Measurements from ENCODE around the gene HDAC8. TPM values are rescaled to one million over a fixed set of nuclear protein-coding genes. Genes with fewer than 3 reads are reported as not detected.

The HDAC8 gene
- total and polyA plus RNA-seq, 8 donors: 8.5 to 21.6 (median 14.6) TPM

GRCh38 chrX:72309297-72310071 is 263.2 kb downstream of the HDAC8 start:
- DNase-seq (no peak), FAIRE-seq (no peak), ATAC-seq (peak in 3 of 4 donors; percentile 34 to 36 (median 34))
- H3K27ac ChIP-seq: no peak overlapping the region
- no peaks in the 10 kb centered on the region for H3K36me3 ChIP-seq
- H3K27me3 ChIP-seq: peaks cover 7 to 50% (median 12%) of the 10 kb centered on the region in 4 donors
- peak overlapping the region in 2 of 4 donors; percentile 29 to 45 for H3K4me3 ChIP-seq
- intact Hi-C loops (cut with DNase I): no loop called here
- TF ChIP-seq CTCF (IDR thresholded peaks at IDR 0.05): no peak
- H3K9me3 ChIP-seq: no peaks in the 10 kb centered on the region
- WGBS, 2 donors: 24 to 26% methylated on average over 15 of the region's 15 CpGs
- no peaks in the 10 kb centered on the region for H3K4me1 ChIP-seq

- intact Hi-C loops (cut with DNase I): no loop called here
- 1 to 9% methylated on average over 24 of the region's 24 CpGs for WGBS, 2 donors
- no peak for FAIRE-seq
- H3K27me3 ChIP-seq: peaks cover 7 to 56% (median 12%) of the 10 kb centered on the region in 4 donors
- no peaks in the 10 kb centered on the region for H3K4me1 ChIP-seq
- ATAC-seq: peak; percentile 75 to 84 (median 80)
- H3K36me3 ChIP-seq: no peaks in the 10 kb centered on the region
- DNase-seq: peak; percentile 59 to 82 (median 71)
- no peak overlapping the region for H3K27ac ChIP-seq
- H3K9me3 ChIP-seq: no peaks in the 10 kb centered on the region
- no peak for TF ChIP-seq CTCF (IDR thresholded peaks at IDR 0.05)
- H3K4me3 ChIP-seq: peak overlapping the region in 2 of 4 donors; percentile 29 to 45
Observed at GRCh38 chrX:72308566-72309296, 263.9 kb downstream of the HDAC8 start.

GRCh38 chrX:72308209-72308565 is 264.5 kb downstream of the HDAC8 start:
- 5 to 19% methylated on average over 11 of the region's 11 CpGs for WGBS, 2 donors
- Histone ChIP-seq H3K4me1 (no peaks in the 10 kb centered on the region), H3K27ac (no peak overlapping the region), H3K36me3 (no peaks in the 10 kb centered on the region), H3K27me3 (peaks cover 7 to 56% (median 12%) of the 10 kb centered on the region in 4 donors), H3K4me3 (peak overlapping the region in 1 of 4 donors; percentile 45), H3K9me3 (no peaks in the 10 kb centered on the region)
- FAIRE-seq: no peak
- intact Hi-C loops (cut with DNase I): no loop called here
- TF ChIP-seq CTCF (IDR thresholded peaks at IDR 0.05): no peak
- DNase-seq: no peak
- no peak for ATAC-seq

- Histone ChIP-seq H3K27ac (no peak overlapping the region), H3K36me3 (no peaks in the 10 kb centered on the region), H3K9me3 (no peaks in the 10 kb centered on the region), H3K27me3 (peaks cover 7 to 51% (median 12%) of the 10 kb centered on the region in 4 donors), H3K4me1 (no peaks in the 10 kb centered on the region), H3K4me3 (peak overlapping the region in 2 of 4 donors; percentile 50 to 55)
- TF ChIP-seq CTCF (IDR thresholded peaks at IDR 0.05): no peak
- WGBS, 2 donors: 10 to 24% methylated on average over 17 of the region's 17 CpGs
- no peak for ATAC-seq
- DNase-seq: peak in 1 of 6 donors; percentile 5
- no peak for FAIRE-seq
- intact Hi-C loops (cut with DNase I): no loop called here
Observed at GRCh38 chrX:72307646-72308051, 265.0 kb downstream of the HDAC8 start.

All from pancreas (tissue), 10 donors.